GM12878 (cell line): ENCODE data around the gene P3H1.

ENCODE experiments used
- BRCA1 ChIP-seq: IDR thresholded peaks from 2 replicates; pipeline ENCODE4 v1.6.1; 2011; ENCODE audit warnings: low read depth, low read length, improper control_type of control experiment
- EZH2 ChIP-seq: IDR thresholded peaks from 2 replicates; pipeline ENCODE4 v1.6.1; 2012; ENCODE audit warnings: low read depth, mild to moderate bottlenecking, control low read depth, inconsistent platforms, low read length, borderline replicate concordance; ENCODE audit not compliant: control insufficient read depth
- NFXL1 ChIP-seq: fragments of 450-650 bp; IDR thresholded peaks from 2 replicates; pipeline ENCODE4 v1.6.1; 2017; ENCODE audit warnings: antibody characterized with exemption, mild to moderate bottlenecking, borderline replicate concordance
- POLR2A ChIP-seq: IDR thresholded peaks from 2 replicates; pipeline ENCODE4 v1.6.1; 2011; ENCODE audit warnings: low read depth, mild to moderate bottlenecking, low read length
- RCOR1 ChIP-seq: conservative IDR thresholded peaks from 2 replicates; pipeline ENCODE4 v1.6.1; 2012; ENCODE audit warnings: low read depth, low read length, improper control_type of control experiment
- RFX5 ChIP-seq: IDR thresholded peaks from 2 replicates; pipeline ENCODE4 v1.6.1; 2011; ENCODE audit warnings: low read depth, low read length, improper control_type of control experiment
- SIN3A ChIP-seq: IDR thresholded peaks from 2 replicates; pipeline ENCODE4 v1.6.1; 2012; ENCODE audit warnings: low read depth, low read length, improper control_type of control experiment
- SP1 ChIP-seq: IDR thresholded peaks from one replicate; pipeline ENCODE4 v1.6.1; 2011; ENCODE audit warnings: low read depth, low read length
- TF ChIP-seq, protein P1 (sequence below): IDR thresholded peaks from 2 replicates; pipeline ENCODE4 v1.6.1; 2011; ENCODE audit warnings: low read depth, low read length, improper control_type of control experiment, borderline replicate concordance
- TF ChIP-seq, protein P2 (sequence below), 3 experiments: IDR thresholded peaks in 2 of 3; conservative IDR thresholded peaks in 1 of 3; 2 replicates each; pipeline ENCODE4 v1.5.1; 2011; ENCODE audit warnings: low read depth in 3 of 3, low read length in 3 of 3, mild to moderate bottlenecking in 3 of 3, control low read depth in 2 of 3, moderate library complexity in 2 of 3, inconsistent platforms in 1 of 3, mixed read lengths in 1 of 3; ENCODE audit not compliant: control insufficient read depth in 2 of 3, insufficient read depth in 1 of 3; ENCODE audit errors: extremely low read depth in 1 of 3
- TF ChIP-seq, protein P3 (sequence below): fragments of 450-650 bp; formaldehyde crosslinking; IDR thresholded peaks from 2 replicates; pipeline ENCODE4 v1.4.0; 2020; ENCODE audit warnings: mild to moderate bottlenecking, moderate library complexity

DNA sequence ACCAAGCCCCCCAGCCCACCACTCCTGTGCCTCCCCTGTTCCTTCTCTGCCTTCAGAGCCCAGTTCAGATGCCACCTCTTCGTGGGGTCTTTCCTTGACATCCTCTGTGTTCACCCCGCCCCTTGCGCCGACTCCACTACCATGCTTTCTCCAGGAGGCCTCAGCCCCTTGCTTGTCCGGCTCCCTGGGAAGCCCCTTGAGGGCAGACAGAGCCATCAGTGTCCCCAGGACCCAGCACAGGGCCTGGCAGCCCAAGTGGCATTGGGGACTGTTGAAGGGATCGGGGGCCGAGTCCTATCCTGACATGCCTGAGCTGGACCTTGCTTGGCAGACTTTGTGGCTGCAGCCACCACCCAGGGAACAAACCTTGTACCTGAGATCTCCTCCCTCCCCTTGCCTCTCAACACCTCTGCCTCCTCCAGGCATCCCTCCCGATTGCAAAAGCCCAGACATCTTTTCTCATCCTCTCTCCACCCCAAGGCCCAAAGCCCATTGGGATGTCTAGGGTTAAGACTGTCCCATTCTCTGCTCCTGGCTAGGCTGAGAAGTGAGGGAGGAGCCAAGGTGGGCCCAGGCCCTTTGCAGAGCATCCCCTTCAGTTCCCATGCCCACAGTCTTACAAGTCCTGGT lies 30.1 kb downstream of the P3H1 start:
- TF ChIP-seq RCOR1 (no peak), BRCA1 (no peak), SP1 (no peak), RFX5 (no peak), EZH2 (no peak), NFXL1 (no peak), POLR2A (no peak), SIN3A (no peak)
- TF ChIP-seq, protein P1, sequence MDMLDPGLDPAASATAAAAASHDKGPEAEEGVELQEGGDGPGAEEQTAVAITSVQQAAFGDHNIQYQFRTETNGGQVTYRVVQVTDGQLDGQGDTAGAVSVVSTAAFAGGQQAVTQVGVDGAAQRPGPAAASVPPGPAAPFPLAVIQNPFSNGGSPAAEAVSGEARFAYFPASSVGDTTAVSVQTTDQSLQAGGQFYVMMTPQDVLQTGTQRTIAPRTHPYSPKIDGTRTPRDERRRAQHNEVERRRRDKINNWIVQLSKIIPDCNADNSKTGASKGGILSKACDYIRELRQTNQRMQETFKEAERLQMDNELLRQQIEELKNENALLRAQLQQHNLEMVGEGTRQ = no peak
- TF ChIP-seq, protein P2, sequence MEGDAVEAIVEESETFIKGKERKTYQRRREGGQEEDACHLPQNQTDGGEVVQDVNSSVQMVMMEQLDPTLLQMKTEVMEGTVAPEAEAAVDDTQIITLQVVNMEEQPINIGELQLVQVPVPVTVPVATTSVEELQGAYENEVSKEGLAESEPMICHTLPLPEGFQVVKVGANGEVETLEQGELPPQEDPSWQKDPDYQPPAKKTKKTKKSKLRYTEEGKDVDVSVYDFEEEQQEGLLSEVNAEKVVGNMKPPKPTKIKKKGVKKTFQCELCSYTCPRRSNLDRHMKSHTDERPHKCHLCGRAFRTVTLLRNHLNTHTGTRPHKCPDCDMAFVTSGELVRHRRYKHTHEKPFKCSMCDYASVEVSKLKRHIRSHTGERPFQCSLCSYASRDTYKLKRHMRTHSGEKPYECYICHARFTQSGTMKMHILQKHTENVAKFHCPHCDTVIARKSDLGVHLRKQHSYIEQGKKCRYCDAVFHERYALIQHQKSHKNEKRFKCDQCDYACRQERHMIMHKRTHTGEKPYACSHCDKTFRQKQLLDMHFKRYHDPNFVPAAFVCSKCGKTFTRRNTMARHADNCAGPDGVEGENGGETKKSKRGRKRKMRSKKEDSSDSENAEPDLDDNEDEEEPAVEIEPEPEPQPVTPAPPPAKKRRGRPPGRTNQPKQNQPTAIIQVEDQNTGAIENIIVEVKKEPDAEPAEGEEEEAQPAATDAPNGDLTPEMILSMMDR (IDR thresholded peaks at IDR 0.05 in 2 of 3, conservative IDR thresholded peaks at IDR 0.05 in 1 of 3; ENCODE audit: control insufficient read depth in 2 of 3, extremely low read depth in 1 of 3, insufficient read depth in 1 of 3, low read depth in 3 of 3, low read length in 3 of 3) = no peak
- TF ChIP-seq, protein P3, sequence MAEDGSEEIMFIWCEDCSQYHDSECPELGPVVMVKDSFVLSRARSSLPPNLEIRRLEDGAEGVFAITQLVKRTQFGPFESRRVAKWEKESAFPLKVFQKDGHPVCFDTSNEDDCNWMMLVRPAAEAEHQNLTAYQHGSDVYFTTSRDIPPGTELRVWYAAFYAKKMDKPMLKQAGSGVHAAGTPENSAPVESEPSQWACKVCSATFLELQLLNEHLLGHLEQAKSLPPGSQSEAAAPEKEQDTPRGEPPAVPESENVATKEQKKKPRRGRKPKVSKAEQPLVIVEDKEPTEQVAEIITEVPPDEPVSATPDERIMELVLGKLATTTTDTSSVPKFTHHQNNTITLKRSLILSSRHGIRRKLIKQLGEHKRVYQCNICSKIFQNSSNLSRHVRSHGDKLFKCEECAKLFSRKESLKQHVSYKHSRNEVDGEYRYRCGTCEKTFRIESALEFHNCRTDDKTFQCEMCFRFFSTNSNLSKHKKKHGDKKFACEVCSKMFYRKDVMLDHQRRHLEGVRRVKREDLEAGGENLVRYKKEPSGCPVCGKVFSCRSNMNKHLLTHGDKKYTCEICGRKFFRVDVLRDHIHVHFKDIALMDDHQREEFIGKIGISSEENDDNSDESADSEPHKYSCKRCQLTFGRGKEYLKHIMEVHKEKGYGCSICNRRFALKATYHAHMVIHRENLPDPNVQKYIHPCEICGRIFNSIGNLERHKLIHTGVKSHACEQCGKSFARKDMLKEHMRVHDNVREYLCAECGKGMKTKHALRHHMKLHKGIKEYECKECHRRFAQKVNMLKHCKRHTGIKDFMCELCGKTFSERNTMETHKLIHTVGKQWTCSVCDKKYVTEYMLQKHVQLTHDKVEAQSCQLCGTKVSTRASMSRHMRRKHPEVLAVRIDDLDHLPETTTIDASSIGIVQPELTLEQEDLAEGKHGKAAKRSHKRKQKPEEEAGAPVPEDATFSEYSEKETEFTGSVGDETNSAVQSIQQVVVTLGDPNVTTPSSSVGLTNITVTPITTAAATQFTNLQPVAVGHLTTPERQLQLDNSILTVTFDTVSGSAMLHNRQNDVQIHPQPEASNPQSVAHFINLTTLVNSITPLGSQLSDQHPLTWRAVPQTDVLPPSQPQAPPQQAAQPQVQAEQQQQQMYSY (CRISPR knock-in tag) = no peak
